H1 (cell line): ENCODE results near the gene SSR2. TPM values are rescaled to one million over a fixed set of nuclear protein-coding genes. Genes with fewer than 3 reads are reported as not detected.
A peak's percentile ranks its signal among the peaks of the same experiment; 100 is the strongest.

Experiments used
- CTCF ChIA-PET: fragments of 300-600 bp; sonication (Branson Sonifier 250); formaldehyde crosslinking; loops from one replicate; lab custom pipeline; 2021; ENCODE audit not compliant: partially characterized antibody; lab: Charles Lee
- POLR2A ChIA-PET: fragments of 300-600 bp; sonication (Branson Sonifier 250); formaldehyde crosslinking; loops from one replicate; lab custom pipeline; 2021; ENCODE audit warnings: inconsistent platforms; ENCODE audit not compliant: partially characterized antibody; lab: Charles Lee
- DNase-seq, 2 experiments: peaks; one replicate each; pipeline versions ENCODE4 v3.0.0 to v3.0.0-alpha.2; 2010 to 2022; ENCODE audit warnings: low spot score in 2 of 2, low read depth in 1 of 2, mixed read lengths in 1 of 2
- FAIRE-seq: peaks from 2 replicates; lab custom pipeline; 2011; peaks lifted over from hg19 to GRCh38; lab: Jason Lieb, UNC
- H2AFZ ChIP-seq: 2 replicates; pipeline ENCODE4 v1.8.1; 2012; ENCODE audit warnings: low read length, inconsistent platforms
- H2AK5ac ChIP-seq: 2 replicates; pipeline ENCODE4 v1.6.1; 2013; ENCODE audit warnings: low read depth, low read length
- H2BK120ac ChIP-seq: replicated peaks from 2 replicates; pipeline ENCODE3; 2013; ENCODE audit warnings: low read depth, low read length, inconsistent platforms
- H2BK12ac ChIP-seq: 2 replicates; pipeline ENCODE4 v1.6.1; 2013; ENCODE audit warnings: low read depth, low read length
- H2BK15ac ChIP-seq: 2 replicates; pipeline ENCODE4 v1.6.1; 2013; ENCODE audit warnings: low read length
- H2BK20ac ChIP-seq: 2 replicates; pipeline ENCODE4 v1.6.1; 2013; ENCODE audit warnings: low read length
- H2BK5ac ChIP-seq: 2 replicates; pipeline ENCODE4 v1.6.1; 2013; ENCODE audit warnings: low read depth, low read length
- H3K14ac ChIP-seq: 2 replicates; pipeline ENCODE4 v1.6.1; 2013; ENCODE audit warnings: inconsistent platforms; ENCODE audit not compliant: insufficient read length
- H3K18ac ChIP-seq: 2 replicates; pipeline ENCODE4 v1.6.1; 2013; ENCODE audit warnings: low read length; ENCODE audit errors: extremely low read depth
- H3K23ac ChIP-seq: 2 replicates; pipeline ENCODE4 v1.6.1; 2013; ENCODE audit warnings: inconsistent platforms; ENCODE audit not compliant: insufficient read length
- H3K23me2 ChIP-seq: 2 replicates; pipeline ENCODE4 v1.6.1; 2013; ENCODE audit warnings: low read depth, low read length
- H3K27ac ChIP-seq: 2 replicates; pipeline ENCODE4 v1.6.1; 2011; ENCODE audit warnings: low read depth, low read length, inconsistent platforms
- H3K27me3 ChIP-seq, 4 experiments: replicated peaks in 1 of 4; 1 replicate in 1 of 4; 2 replicates in 3 of 4; pipeline versions ENCODE4 v1.6.1 to v1.8.1; 2011 to 2013; ENCODE audit warnings: low read length in 3 of 4, mild to moderate bottlenecking in 3 of 4, inconsistent platforms in 2 of 4, mixed read lengths in 2 of 4, moderate library complexity in 1 of 4; ENCODE audit not compliant: control insufficient read depth in 3 of 4, insufficient read depth in 3 of 4; ENCODE audit errors: extremely low read depth in 1 of 4
- H3K36me3 ChIP-seq, 4 experiments: 2 replicates each; pipeline versions ENCODE4 v1.6.1 to v1.8.1; 2011 to 2013; ENCODE audit warnings: mild to moderate bottlenecking in 4 of 4, low read length in 3 of 4, moderate library complexity in 2 of 4, control low read depth in 1 of 4, inconsistent platforms in 1 of 4; ENCODE audit not compliant: insufficient read depth in 4 of 4, control insufficient read depth in 2 of 4
- H3K4ac ChIP-seq: replicated peaks from 2 replicates; pipeline ENCODE3; 2013; ENCODE audit warnings: low read length, low read depth, mixed read lengths, inconsistent platforms; ENCODE audit not compliant: insufficient read length
- H3K4me1 ChIP-seq, 4 experiments: replicated peaks in 1 of 4; 1 replicate in 1 of 4; 2 replicates in 3 of 4; pipeline versions ENCODE4 v1.6.1 to v1.8.1; 2011 to 2013; ENCODE audit warnings: low read length in 3 of 4, inconsistent platforms in 2 of 4, mixed read lengths in 1 of 4; ENCODE audit not compliant: insufficient read depth in 4 of 4, control insufficient read depth in 3 of 4
- H3K4me2 ChIP-seq, 2 experiments: 2 replicates each; pipeline versions ENCODE4 v1.6.1 to v1.8.1; 2011 to 2013; ENCODE audit warnings: low read depth in 2 of 2, low read length in 2 of 2, control low read depth in 1 of 2, inconsistent platforms in 1 of 2, mild to moderate bottlenecking in 1 of 2; ENCODE audit not compliant: insufficient read depth in 1 of 2
- H3K4me3 ChIP-seq, 4 experiments: fragments of 200-600, 300-600 bp in 1 of 4; sonication (generic), shearing (Covaris generic), sonication (Bioruptor Twin) in 1 of 4; 2 replicates each; pipeline versions ENCODE4 v1.5.1 to v1.8.1; 2011 to 2016; ENCODE audit warnings: low read length in 4 of 4, low read depth in 3 of 4, control low read depth in 2 of 4, inconsistent platforms in 2 of 4, mild to moderate bottlenecking in 2 of 4, mixed read lengths in 1 of 4, moderate library complexity in 1 of 4; ENCODE audit not compliant: insufficient read depth in 2 of 4; ENCODE audit errors: extremely low read depth in 1 of 4
- H3K56ac ChIP-seq: replicated peaks from 2 replicates; pipeline ENCODE3; 2013; ENCODE audit warnings: low read depth, mild to moderate bottlenecking, mixed read lengths, low read length, inconsistent platforms; ENCODE audit not compliant: insufficient read length
- H3K79me1 ChIP-seq: 2 replicates; pipeline ENCODE4 v1.6.1; 2013; ENCODE audit warnings: low read depth, low read length, control low read depth
- H3K79me2 ChIP-seq, 2 experiments: 2 replicates each; pipeline versions ENCODE4 v1.6.1 to v1.8.1; 2012 to 2013; ENCODE audit warnings: low read length in 2 of 2, mild to moderate bottlenecking in 2 of 2, inconsistent platforms in 1 of 2; ENCODE audit not compliant: insufficient read depth in 2 of 2, control insufficient read depth in 1 of 2
- H3K9ac ChIP-seq, 4 experiments: replicated peaks in 1 of 4; 1 replicate in 1 of 4; 2 replicates in 3 of 4; pipeline versions ENCODE4 v1.6.1 to v1.8.1; 2011 to 2013; ENCODE audit warnings: low read depth in 3 of 4, low read length in 3 of 4, control low read depth in 2 of 4, mild to moderate bottlenecking in 2 of 4, moderate library complexity in 2 of 4, inconsistent platforms in 1 of 4; ENCODE audit errors: extremely low read depth in 1 of 4
- H3K9me3 ChIP-seq, 2 experiments: 2 replicates each; pipeline versions ENCODE4 v1.6.1 to v1.8.1; 2012 to 2013; ENCODE audit warnings: mild to moderate bottlenecking in 2 of 2, moderate library complexity in 2 of 2, control low read depth in 1 of 2, inconsistent platforms in 1 of 2, low read depth in 1 of 2, low read length in 1 of 2, mixed read lengths in 1 of 2; ENCODE audit not compliant: insufficient read depth in 2 of 2
- H4K20me1 ChIP-seq, 2 experiments: replicated peaks in 1 of 2; 2 replicates each; pipeline versions ENCODE3 to v1.8.1; 2011 to 2013; ENCODE audit warnings: inconsistent platforms in 2 of 2, low read length in 2 of 2, mild to moderate bottlenecking in 1 of 2; ENCODE audit not compliant: insufficient read depth in 2 of 2, control insufficient read depth in 1 of 2
- H4K5ac ChIP-seq: 2 replicates; pipeline ENCODE4 v1.6.1; 2013; ENCODE audit warnings: low read length, low read depth, mixed read lengths, inconsistent platforms; ENCODE audit not compliant: insufficient read length
- H4K8ac ChIP-seq: 2 replicates; pipeline ENCODE4 v1.8.0; 2013; ENCODE audit warnings: mild to moderate bottlenecking, moderate library complexity, low read length, inconsistent platforms; ENCODE audit not compliant: insufficient read depth; ENCODE audit errors: extremely low read depth
- H4K91ac ChIP-seq: replicated peaks from 2 replicates; pipeline ENCODE3; 2013; ENCODE audit warnings: low read length, mixed read lengths, inconsistent platforms; ENCODE audit not compliant: insufficient read length
- BACH1 ChIP-seq: IDR thresholded peaks from 2 replicates; pipeline ENCODE4 v1.6.1; 2012; ENCODE audit warnings: low read length, improper control_type of control experiment
- RAD21 ChIP-seq, 2 experiments: IDR thresholded peaks in 1 of 2; conservative IDR thresholded peaks in 1 of 2; 2 replicates each; pipeline ENCODE4 v1.6.1; 2011; ENCODE audit warnings: low read depth in 2 of 2, low read length in 2 of 2, improper control_type of control experiment in 1 of 2, inconsistent platforms in 1 of 2, mild to moderate bottlenecking in 1 of 2, moderate library complexity in 1 of 2
- WGBS, 2 experiments: shearing (Covaris generic) in 1 of 2; methylation state at CpG; one replicate each; pipeline versions ENCODE4 v1.1.6 to v1.1.7; 2013 to 2015; ENCODE audit warnings: low lambda C conversion rate in 2 of 2, mixed read lengths in 2 of 2, inconsistent platforms in 1 of 2, low coverage in 1 of 2, missing lambda C conversion rate in 1 of 2; ENCODE audit not compliant: insufficient replicate concordance in 2 of 2, insufficient coverage in 1 of 2, insufficient read length in 1 of 2; ENCODE audit errors: extremely low coverage in 1 of 2, missing lambda C conversion rate in 1 of 2; 5-methylcytosine and 5-hydroxymethylcytosine counted together
- polyA plus RNA-seq, 7 experiments: library from polyadenylated mRNA; depleted of rRNA in 3 of 7; stranded (reverse) in 5 of 7; unstranded in 2 of 7; fragments of >200 nt in 5 of 7; fragments of 200-250 nt in 2 of 7; gene quantifications; 1 replicate in 5 of 7; 2 replicates in 1 of 7; 4 replicates in 1 of 7; pipeline versions ENCODE4 v1.2.1 to v1.2.3, GENCODE V29; 2011 to 2013; ENCODE audit warnings: missing spikeins in 2 of 7, mixed read lengths in 2 of 7
- total RNA-seq: library from RNA; stranded (reverse); fragmentation: NEBNext Ultra II Directional; extraction: Animal tissue kit (Norgen Biotek cat#: 25700); gene quantifications from 2 replicates; pipeline ENCODE4 v1.2.1, GENCODE V29; 2021

Gene SSR2
- total and polyA plus RNA-seq, 2 of the 8 experiments (the other 6 are each of a cell fraction or from before 2014, with no cell fraction given), result 190 to 648 TPM

- no peak overlapping the region for H3K4ac ChIP-seq
- TF ChIP-seq RAD21 (IDR thresholded peaks at IDR 0.05 in 1 of 2, conservative IDR thresholded peaks at IDR 0.05 in 1 of 2; ENCODE audit: low read depth in 2 of 2, low read length in 2 of 2) (peak in 1 of 2 experiments; percentile 9; a peak in 1 of 4 replicates), BACH1 (no peak)
- TF ChIP-seq, all 59 proteins: peak for 1
- no peaks in the 10 kb centered on the region for H3K27me3 ChIP-seq
- H2AK5ac ChIP-seq, result no peak overlapping the region
- no peaks in the 10 kb centered on the region for H3K9me3 ChIP-seq
- no peak overlapping the region for H3K4me2 ChIP-seq
- peaks cover 0 to 4% (median 0%) of the 10 kb centered on the region in 4 experiments; a peak in 1 of 7 replicates for H3K4me1 ChIP-seq
- no peak overlapping the region for H4K91ac ChIP-seq
- 87% methylated on average over 4 of the region's 7 CpGs; no CpG with 5 or more reads in 1 of the 2 experiments for WGBS, 2 experiments
- no peak overlapping the region for H2BK20ac ChIP-seq
- no peak overlapping the region for H4K5ac ChIP-seq
- CTCF ChIA-PET, result interaction anchor here (0.5 to 12.9 kb wide), 18 partner anchors 16 to 146 kb away, joined by 3 to 139 read pairs (median 4); no protein-coding TSS in a partner anchor
- no peak overlapping the region for H3K18ac ChIP-seq
- H3K79me2 ChIP-seq, result peaks cover 0 to 26% of the 10 kb centered on the region in 2 experiments; a peak in 3 of 4 replicates
- H3K27ac ChIP-seq, result no peak overlapping the region
- no peak overlapping the region for H2BK120ac ChIP-seq
- POLR2A ChIA-PET, result interaction anchor here (0.9 to 3.7 kb wide), 5 partner anchors 10 to 75 kb away, joined by 3 to 37 read pairs (median 4); partner anchors contain the start of gene RAB25
- peaks cover 12 to 25% (median 22%) of the 10 kb centered on the region in 4 experiments; a peak in 7 of 8 replicates for H3K36me3 ChIP-seq
- H3K4me3 ChIP-seq, result no peak overlapping the region
- no peak overlapping the region for H2BK5ac ChIP-seq
- H3K56ac ChIP-seq, result no peak overlapping the region
- H3K23me2 ChIP-seq, result peaks cover 10% of the 10 kb centered on the region
- H3K14ac ChIP-seq, result no peak overlapping the region
- H4K8ac ChIP-seq, result no peak overlapping the region
- no peak overlapping the region for H2BK15ac ChIP-seq
- H2AFZ ChIP-seq, result no peak overlapping the region
- FAIRE-seq (no peak), DNase-seq (no peak)
- H2BK12ac ChIP-seq, result no peak overlapping the region
- H3K79me1 ChIP-seq, result peaks cover 3% of the 10 kb centered on the region
- H4K20me1 ChIP-seq, result peaks cover 0 to 2% of the 10 kb centered on the region in 2 experiments
- H3K9ac ChIP-seq, result no peak overlapping the region
- H3K23ac ChIP-seq, result no peak overlapping the region
These were observed 30.4 kb upstream of the SSR2 start for GRCh38 chr1:156051011-156051725.
